Esophagus muscularis mucosa (tissue), 3 donors: ENCODE data around the gene TSPAN2.
A peak's percentile ranks its signal among the peaks of the same experiment; 100 is the strongest.

Experiments used
- CTCF ChIP-seq, 3 experiments: fragments of 200-600 bp in 2 of 3; fragments of 450-650 bp in 1 of 3; sonication (generic) in 2 of 3; IDR thresholded peaks; one replicate each; pipeline ENCODE4 v1.5.1; 2017 to 2019; ENCODE audit warnings: antibody characterized with exemption in 3 of 3, mild to moderate bottlenecking in 2 of 3, moderate library complexity in 1 of 3
- POLR2A ChIP-seq: fragments of 450-650 bp; IDR thresholded peaks from one replicate; pipeline ENCODE4 v1.6.1; 2017; ENCODE audit warnings: antibody characterized with exemption, moderate library complexity, mild to moderate bottlenecking, low read depth
- POLR2AphosphoS5 ChIP-seq, 2 donors: sonication (generic); formaldehyde crosslinking; IDR thresholded peaks; one replicate each; pipeline ENCODE4 v1.6.1; 2017; ENCODE audit warnings: antibody characterized with exemption in 2 of 2

- TF ChIP-seq CTCF (IDR thresholded peaks at IDR 0.05) (peak in 1 of 3 experiments; percentile 7), POLR2AphosphoS5 (IDR thresholded peaks at IDR 0.05) (peak; percentile 57 to 61), POLR2A (no peak)
Measured at GRCh38 chr1:115068826-115069585, 20.3 kb downstream of the TSPAN2 start.
